Vagina (tissue), 2 donors: ENCODE results near the gene SCN4A.
"Not testable (repeated sequence)": the region's sequence is repeated elsewhere in the genome, so short reads cannot be mapped to it uniquely, and the experiment has no call there.

Source experiments
- CTCF ChIP-seq, 3 experiments: fragments of 450-650 bp in 2 of 3; fragments of 200-600 bp in 1 of 3; sonication (generic) in 1 of 3; IDR thresholded peaks; one replicate each; pipeline ENCODE4 v1.5.1; 2017 to 2019; ENCODE audit warnings: antibody characterized with exemption in 3 of 3, mild to moderate bottlenecking in 2 of 3, moderate library complexity in 2 of 3
- POLR2A ChIP-seq, 2 donors: fragments of 450-650 bp; IDR thresholded peaks; one replicate each; pipeline ENCODE4 v1.6.1; 2017; ENCODE audit warnings: antibody characterized with exemption in 2 of 2, mild to moderate bottlenecking in 2 of 2, moderate library complexity in 2 of 2
- POLR2AphosphoS5 ChIP-seq, 2 donors: sonication (generic); formaldehyde crosslinking; IDR thresholded peaks; one replicate each; pipeline ENCODE4 v1.9.0; 2017; ENCODE audit warnings: antibody characterized with exemption in 2 of 2, mild to moderate bottlenecking in 2 of 2, low read depth in 1 of 2; ENCODE audit not compliant: insufficient read depth in 1 of 2

GRCh38 chr17:63918789-63919305 lies 53.9 kb downstream of the SCN4A start, which contains the start of gene GH1:
- not testable (repeated sequence) for TF ChIP-seq POLR2AphosphoS5 (IDR thresholded peaks at IDR 0.05; ENCODE audit: insufficient read depth in 1 of 2, low read depth in 1 of 2); CTCF (IDR thresholded peaks at IDR 0.05); POLR2A (IDR thresholded peaks at IDR 0.05)
